Upper lobe of left lung (tissue), 6 donors: ENCODE data around the gene LYPD1. TPM values are rescaled to one million over a fixed set of nuclear protein-coding genes. Genes with fewer than 3 reads are reported as not detected.

Experiments
- ATAC-seq, 2 donors: fragments of 200-7000 bp; cut with Tn5 transposase; one replicate each; pipeline ENCODE4 v1.9.1; 2022; ENCODE audit warnings: mild to moderate bottlenecking in 2 of 2, moderate library complexity in 2 of 2; ENCODE audit not compliant: low FRiP score in 2 of 2
- DNase-seq, 2 donors: peaks; one replicate each; pipeline ENCODE4 v3.0.0-alpha.2; 2019 to 2020
- H3K27ac ChIP-seq, 4 donors: fragments of 200-600 bp; sonication (generic); one replicate each; pipeline ENCODE4 v1.5.1; 2016 to 2019
- H3K27me3 ChIP-seq, 4 donors: fragments of 200-600 bp; sonication (generic); one replicate each; pipeline ENCODE4 v1.5.1; 2017 to 2019
- H3K36me3 ChIP-seq, 4 donors: fragments of 200-600 bp; sonication (generic); one replicate each; pipeline ENCODE4 v1.5.1; 2016 to 2019
- H3K4me1 ChIP-seq, 4 donors: fragments of 200-600 bp; sonication (generic); one replicate each; pipeline ENCODE4 v1.5.1; 2018 to 2019
- H3K4me3 ChIP-seq, 4 donors: fragments of 200-600 bp; sonication (generic); one replicate each; pipeline ENCODE4 v1.5.1; 2017 to 2019; ENCODE audit warnings: mild to moderate bottlenecking in 2 of 4, moderate library complexity in 1 of 4
- H3K9me3 ChIP-seq, 4 donors: fragments of 200-600 bp; sonication (generic); one replicate each; pipeline ENCODE4 v1.5.1; 2018 to 2019
- CTCF ChIP-seq, 6 experiments: fragments of 450-650 bp in 4 of 6; fragments of 200-600 bp in 2 of 6; sonication (generic) in 2 of 6; IDR thresholded peaks; one replicate each; pipeline ENCODE4 v1.5.1; 2016 to 2019; ENCODE audit warnings: antibody characterized with exemption in 6 of 6
- EP300 ChIP-seq, 4 donors: sonication (generic); formaldehyde crosslinking; IDR thresholded peaks; one replicate each; pipeline ENCODE4 v1.5.1; 2017; ENCODE audit warnings: antibody characterized with exemption in 4 of 4, control low read depth in 2 of 4
- POLR2A ChIP-seq, 4 donors: fragments of 450-650 bp; IDR thresholded peaks; one replicate each; pipeline ENCODE4 v1.5.1; 2016 to 2017; ENCODE audit warnings: antibody characterized with exemption in 4 of 4, mild to moderate bottlenecking in 2 of 4
- POLR2AphosphoS5 ChIP-seq, 2 donors: sonication (generic); formaldehyde crosslinking; IDR thresholded peaks; one replicate each; pipeline ENCODE4 v1.5.1; 2017; ENCODE audit warnings: antibody characterized with exemption in 2 of 2
- whole genome bisulfite sequencing, 2 donors: methylation state at CpG; one replicate each; pipeline ENCODE4 v1.1.5; 2017 to 2018; 5-methylcytosine and 5-hydroxymethylcytosine counted together
- total RNA-seq, 6 donors: library from RNA; depleted of rRNA in 4 of 6; stranded (reverse); fragments of >200 nt in 4 of 6; gene quantifications; one replicate each; pipeline versions ENCODE4 v1.1.0 to v1.2.1, GENCODE V29; 2016 to 2021
- donor health status: DM: no; HTN: no; CAD: no; lungs with moderate emphysema.
- donor health status: DM: no; HTN: yes; CAD: no; lungs with severe emphysema.

LYPD1 gene
- total RNA-seq, 6 donors from 2014 or later: 0.89 to 1.4 (median 1.1) TPM

DNA sequence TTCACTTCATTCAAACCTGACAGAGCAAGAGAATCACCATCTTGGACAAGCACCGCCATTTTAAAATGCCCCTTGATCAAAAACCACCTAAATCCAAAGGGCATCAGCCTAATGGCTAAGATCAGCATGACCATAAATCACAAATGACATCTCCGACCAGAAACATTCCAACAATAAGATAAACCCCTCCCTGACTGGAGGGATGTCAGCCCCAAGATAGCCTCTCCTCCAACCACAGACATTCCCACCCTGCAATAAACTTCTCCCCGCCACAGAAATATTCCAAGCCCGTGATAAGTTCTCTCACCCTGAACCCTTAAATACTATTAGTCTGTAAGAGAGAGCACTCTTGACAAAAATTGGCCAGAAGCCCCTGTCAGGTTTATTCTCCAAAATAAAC lies 21.6 kb upstream of the LYPD1 start:
- Histone ChIP-seq H3K4me3 (no peak overlapping the region), H3K27ac (no peak overlapping the region), H3K4me1 (no peaks in the 10 kb centered on the region), H3K9me3 (no peaks in the 10 kb centered on the region), H3K27me3 (no peaks in the 10 kb centered on the region), H3K36me3 (no peaks in the 10 kb centered on the region)
- TF ChIP-seq POLR2AphosphoS5 (IDR thresholded peaks at IDR 0.05) (no peak), POLR2A (IDR thresholded peaks at IDR 0.05) (no peak), CTCF (IDR thresholded peaks at IDR 0.05) (no peak), EP300 (IDR thresholded peaks at IDR 0.05) (no peak)
- DNase-seq (no peak), ATAC-seq (no peak)
- WGBS, 2 donors: 85 to 94% methylated on average over 4 of the region's 4 CpGs

DNA sequence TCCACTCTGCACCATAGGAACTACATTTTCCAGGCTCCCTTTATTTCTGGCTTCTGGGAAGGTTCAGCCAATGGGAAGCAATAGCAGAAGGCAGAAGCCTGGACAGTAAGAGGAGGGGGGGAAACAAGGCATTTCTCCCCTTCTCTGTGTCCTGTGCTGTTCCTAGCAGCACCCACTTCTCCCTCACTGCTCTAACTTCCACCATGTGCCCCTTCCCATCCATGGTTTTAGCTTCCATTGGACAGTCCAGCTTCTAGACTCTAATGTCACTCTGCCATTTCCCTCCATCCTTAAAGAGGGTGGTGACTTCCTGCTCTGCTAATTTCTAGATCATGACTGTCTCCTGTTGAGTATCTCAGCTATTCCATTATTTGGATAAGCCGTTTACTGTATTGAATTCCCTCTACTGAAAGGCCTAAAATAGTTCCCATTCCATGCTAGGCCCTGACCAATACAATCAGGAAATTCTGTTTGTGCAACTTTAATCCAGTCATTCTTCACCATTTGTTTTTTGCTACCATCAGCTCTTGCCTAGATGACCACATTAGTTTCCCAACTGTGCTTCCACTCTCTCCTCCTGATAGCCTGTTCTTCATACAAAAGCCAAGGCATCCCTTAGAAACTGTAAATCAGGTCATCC lies 20.8 kb upstream of the LYPD1 start:
- H3K4me3 ChIP-seq: no peak overlapping the region
- 57 to 68% methylated on average over 1 of the region's 1 CpG for WGBS, 2 donors
- no peaks in the 10 kb centered on the region for H3K27me3 ChIP-seq
- no peak for DNase-seq
- no peaks in the 10 kb centered on the region for H3K4me1 ChIP-seq
- no peak for ATAC-seq
- TF ChIP-seq CTCF (IDR thresholded peaks at IDR 0.05) (no peak), POLR2A (IDR thresholded peaks at IDR 0.05) (no peak), POLR2AphosphoS5 (IDR thresholded peaks at IDR 0.05) (no peak), EP300 (IDR thresholded peaks at IDR 0.05) (no peak)
- no peaks in the 10 kb centered on the region for H3K36me3 ChIP-seq
- no peak overlapping the region for H3K27ac ChIP-seq
- H3K9me3 ChIP-seq: no peaks in the 10 kb centered on the region

- no peak overlapping the region for H3K27ac ChIP-seq
- TF ChIP-seq CTCF (IDR thresholded peaks at IDR 0.05) (no peak), POLR2A (IDR thresholded peaks at IDR 0.05) (no peak), EP300 (IDR thresholded peaks at IDR 0.05) (no peak), POLR2AphosphoS5 (IDR thresholded peaks at IDR 0.05) (no peak)
- no peaks in the 10 kb centered on the region for H3K9me3 ChIP-seq
- H3K4me1 ChIP-seq: no peaks in the 10 kb centered on the region
- H3K4me3 ChIP-seq: no peak overlapping the region
- ATAC-seq (no peak), DNase-seq (no peak)
- no peaks in the 10 kb centered on the region for H3K27me3 ChIP-seq
- WGBS, 2 donors: 89 to 96% methylated on average over 1 of the region's 1 CpG
- H3K36me3 ChIP-seq: no peaks in the 10 kb centered on the region
Measured at GRCh38 chr2:132681766-132682165, 11.8 kb upstream of the LYPD1 start.

GRCh38 chr2:132680544-132680943 lies 10.5 kb upstream of the LYPD1 start:
- Histone ChIP-seq H3K27ac (no peak overlapping the region), H3K36me3 (no peaks in the 10 kb centered on the region), H3K27me3 (no peaks in the 10 kb centered on the region), H3K4me1 (no peaks in the 10 kb centered on the region), H3K4me3 (no peak overlapping the region), H3K9me3 (no peaks in the 10 kb centered on the region)
- no peak for ATAC-seq
- 76 to 83% methylated on average over 3 of the region's 3 CpGs for WGBS, 2 donors
- no peak for DNase-seq
- no peak for TF ChIP-seq POLR2AphosphoS5 (IDR thresholded peaks at IDR 0.05)
- TF ChIP-seq CTCF (IDR thresholded peaks at IDR 0.05): no peak
- no peak for TF ChIP-seq POLR2A (IDR thresholded peaks at IDR 0.05)
- no peak for TF ChIP-seq EP300 (IDR thresholded peaks at IDR 0.05)

DNA sequence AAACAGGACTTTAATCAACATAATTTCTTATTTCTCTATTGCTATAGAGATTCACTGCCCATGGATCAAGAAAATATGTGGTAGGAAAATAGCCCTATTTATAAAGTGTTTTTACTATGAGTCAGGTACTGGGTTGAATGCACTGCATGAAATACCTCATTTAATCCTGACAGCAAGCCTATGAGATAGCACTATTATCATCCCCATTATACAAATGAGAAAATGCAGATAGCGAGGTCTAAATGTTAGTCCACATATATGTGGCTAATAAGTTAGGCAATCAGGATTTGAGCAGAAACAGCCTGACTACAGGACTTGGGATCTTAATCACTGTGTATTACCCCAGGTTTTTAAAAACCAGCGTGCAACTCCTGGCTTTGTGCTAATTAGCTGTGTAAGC lies 8.5 kb upstream of the LYPD1 start:
- ATAC-seq (no peak), DNase-seq (no peak)
- Histone ChIP-seq H3K4me3 (no peak overlapping the region), H3K27me3 (no peaks in the 10 kb centered on the region), H3K9me3 (no peaks in the 10 kb centered on the region), H3K4me1 (no peaks in the 10 kb centered on the region), H3K27ac (no peak overlapping the region), H3K36me3 (no peaks in the 10 kb centered on the region)
- TF ChIP-seq CTCF (IDR thresholded peaks at IDR 0.05) (no peak), POLR2A (IDR thresholded peaks at IDR 0.05) (no peak), EP300 (IDR thresholded peaks at IDR 0.05) (no peak), POLR2AphosphoS5 (IDR thresholded peaks at IDR 0.05) (no peak)
- WGBS, 2 donors: 91 to 97% methylated on average over 2 of the region's 2 CpGs
